H1 (cell line): Measurements from ENCODE around the gene IGLL5.

Experiments
- CHD2 ChIP-seq: IDR thresholded peaks from 2 replicates; pipeline ENCODE4 v1.6.1; 2012; ENCODE audit warnings: low read length, improper control_type of control experiment
- EP300 ChIP-seq, 2 experiments: IDR thresholded peaks; 1 replicate in 1 of 2; 2 replicates in 1 of 2; pipeline ENCODE4 v1.6.1; 2011 to 2012; ENCODE audit warnings: low read depth in 2 of 2, low read length in 2 of 2, mild to moderate bottlenecking in 2 of 2, borderline replicate concordance in 1 of 2, inconsistent platforms in 1 of 2, moderate library complexity in 1 of 2
- EZH2 ChIP-seq: fragments of 200-600 bp; sonication (generic); IDR thresholded peaks from 2 replicates; pipeline ENCODE4 v1.7.1; 2012; ENCODE audit warnings: low read depth, mild to moderate bottlenecking, moderate library complexity, low read length, inconsistent platforms; ENCODE audit not compliant: severe bottlenecking
- JUND ChIP-seq: IDR thresholded peaks from 2 replicates; pipeline ENCODE4 v1.6.1; 2011; ENCODE audit warnings: mild to moderate bottlenecking, improper control_type of control experiment, low read length
- KDM4A ChIP-seq: IDR thresholded peaks from one replicate; pipeline ENCODE4 v1.7.1; 2012; ENCODE audit warnings: low read depth, mild to moderate bottlenecking, moderate library complexity, low read length, inconsistent platforms; ENCODE audit not compliant: severe bottlenecking
- NANOG ChIP-seq: IDR thresholded peaks from 2 replicates; pipeline ENCODE4 v1.6.1; 2011; ENCODE audit warnings: low read length, low read depth, mild to moderate bottlenecking, inconsistent platforms; ENCODE audit not compliant: insufficient read depth, poor library complexity, severe bottlenecking
- NRF1 ChIP-seq: IDR thresholded peaks from 2 replicates; pipeline ENCODE4 v1.6.1; 2011; ENCODE audit warnings: mild to moderate bottlenecking, low read depth, low read length, improper control_type of control experiment
- POLR2A ChIP-seq, 2 experiments: IDR thresholded peaks; 1 replicate in 1 of 2; 2 replicates in 1 of 2; pipeline ENCODE4 v1.6.1; 2011; ENCODE audit warnings: low read depth in 2 of 2, low read length in 2 of 2, mild to moderate bottlenecking in 2 of 2; ENCODE audit errors: control extremely low read depth in 1 of 2
- RAD21 ChIP-seq, 2 experiments: IDR thresholded peaks in 1 of 2; conservative IDR thresholded peaks in 1 of 2; 2 replicates each; pipeline ENCODE4 v1.6.1; 2011; ENCODE audit warnings: low read depth in 2 of 2, low read length in 2 of 2, improper control_type of control experiment in 1 of 2, inconsistent platforms in 1 of 2, mild to moderate bottlenecking in 1 of 2, moderate library complexity in 1 of 2
- RFX5 ChIP-seq: IDR thresholded peaks from 2 replicates; pipeline ENCODE4 v1.6.1; 2011; ENCODE audit warnings: low read depth, low read length, improper control_type of control experiment, borderline replicate concordance
- ZNF274 ChIP-seq: IDR thresholded peaks from 2 replicates; pipeline ENCODE4 v1.7.0; 2012; ENCODE audit warnings: low read length, borderline replicate concordance; ENCODE audit errors: extremely low read depth
- TF ChIP-seq, protein P1 (sequence below), 3 experiments: IDR thresholded peaks; 1 replicate in 2 of 3; 2 replicates in 1 of 3; pipeline versions ENCODE4 v1.5.1 to v1.6.1; 2011; ENCODE audit warnings: low read length in 3 of 3, mild to moderate bottlenecking in 3 of 3, inconsistent platforms in 2 of 3, low read depth in 1 of 3, moderate library complexity in 1 of 3; ENCODE audit not compliant: insufficient read depth in 1 of 3; ENCODE audit errors: control extremely low read depth in 1 of 3

DNA sequence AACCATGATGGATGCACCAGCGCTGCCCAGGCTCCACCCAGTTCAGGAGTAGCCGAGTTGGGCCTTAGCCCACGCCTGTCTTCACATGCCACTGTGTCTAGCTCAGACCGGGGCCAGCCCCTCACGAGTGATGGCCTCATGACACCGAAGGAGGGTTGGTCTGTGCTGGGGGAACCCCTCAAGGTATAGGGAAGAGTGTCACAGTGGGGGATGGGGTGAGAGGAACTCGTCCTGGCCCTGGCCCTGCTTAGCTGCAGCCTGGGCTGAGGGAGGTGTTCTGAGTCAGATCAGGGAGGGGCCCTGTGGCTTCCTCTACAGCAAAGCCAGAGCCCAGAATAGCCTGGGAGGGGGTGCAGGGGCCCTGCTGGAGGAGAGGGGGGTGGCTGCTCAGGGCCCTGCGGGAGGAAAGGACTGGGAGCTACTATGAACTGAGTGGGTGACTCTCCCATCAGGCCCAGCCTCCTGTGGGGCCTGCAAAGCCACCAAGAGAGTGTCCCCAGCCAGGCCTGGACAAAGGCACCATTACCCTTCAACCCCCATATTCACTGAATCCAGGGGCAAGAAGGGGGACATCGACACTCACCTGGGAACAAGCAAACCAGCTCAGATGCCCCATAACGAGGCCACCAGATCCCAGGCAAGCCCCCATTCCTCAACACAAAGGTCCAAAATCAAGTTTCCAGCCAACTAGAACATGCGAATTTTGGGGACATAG lies 41.2 kb downstream of the IGLL5 start:
- TF ChIP-seq, protein P1, sequence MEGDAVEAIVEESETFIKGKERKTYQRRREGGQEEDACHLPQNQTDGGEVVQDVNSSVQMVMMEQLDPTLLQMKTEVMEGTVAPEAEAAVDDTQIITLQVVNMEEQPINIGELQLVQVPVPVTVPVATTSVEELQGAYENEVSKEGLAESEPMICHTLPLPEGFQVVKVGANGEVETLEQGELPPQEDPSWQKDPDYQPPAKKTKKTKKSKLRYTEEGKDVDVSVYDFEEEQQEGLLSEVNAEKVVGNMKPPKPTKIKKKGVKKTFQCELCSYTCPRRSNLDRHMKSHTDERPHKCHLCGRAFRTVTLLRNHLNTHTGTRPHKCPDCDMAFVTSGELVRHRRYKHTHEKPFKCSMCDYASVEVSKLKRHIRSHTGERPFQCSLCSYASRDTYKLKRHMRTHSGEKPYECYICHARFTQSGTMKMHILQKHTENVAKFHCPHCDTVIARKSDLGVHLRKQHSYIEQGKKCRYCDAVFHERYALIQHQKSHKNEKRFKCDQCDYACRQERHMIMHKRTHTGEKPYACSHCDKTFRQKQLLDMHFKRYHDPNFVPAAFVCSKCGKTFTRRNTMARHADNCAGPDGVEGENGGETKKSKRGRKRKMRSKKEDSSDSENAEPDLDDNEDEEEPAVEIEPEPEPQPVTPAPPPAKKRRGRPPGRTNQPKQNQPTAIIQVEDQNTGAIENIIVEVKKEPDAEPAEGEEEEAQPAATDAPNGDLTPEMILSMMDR (IDR thresholded peaks at IDR 0.05; ENCODE audit: control extremely low read depth in 1 of 3, insufficient read depth in 1 of 3, low read depth in 1 of 3, low read length in 3 of 3) = no peak
- TF ChIP-seq JUND (no peak), POLR2A (IDR thresholded peaks at IDR 0.05; ENCODE audit: control extremely low read depth in 1 of 2, low read depth in 2 of 2, low read length in 2 of 2) (no peak), RFX5 (no peak), NRF1 (no peak), EZH2 (no peak), CHD2 (no peak), EP300 (IDR thresholded peaks at IDR 0.05; ENCODE audit: borderline replicate concordance in 1 of 2, low read depth in 2 of 2, low read length in 2 of 2) (no peak), NANOG (no peak), RAD21 (IDR thresholded peaks at IDR 0.05 in 1 of 2, conservative IDR thresholded peaks at IDR 0.05 in 1 of 2; ENCODE audit: low read depth in 2 of 2, low read length in 2 of 2) (no peak), ZNF274 (no peak), KDM4A (no peak)
